ENCODE results near the gene FASN.

FASN gene

DNA sequence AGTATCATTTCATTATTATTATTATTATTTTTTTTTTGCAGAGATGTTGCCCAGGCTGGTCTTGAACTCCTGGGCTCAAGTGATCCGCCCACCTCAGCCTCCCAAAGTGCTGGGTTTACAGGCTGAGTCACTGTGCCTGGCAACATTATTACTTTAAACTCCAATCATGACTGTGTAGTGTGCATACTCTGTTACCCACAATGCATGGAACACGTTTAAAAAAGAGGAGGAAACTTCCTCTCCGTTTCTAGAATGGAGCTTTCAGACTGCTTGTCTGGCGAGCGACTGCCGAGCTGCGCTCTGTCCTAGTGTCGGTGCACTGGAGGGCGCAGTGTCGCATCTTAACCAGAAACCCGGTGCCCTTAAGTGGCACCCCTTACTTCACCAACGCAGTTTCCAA is 22.1 kb upstream of the FASN start:
- CTCF ChIA-PET = interaction anchor here (0.8 kb wide), 1 partner anchor 16 kb away, joined by 3 read pairs; no protein-coding TSS in a partner anchor
- no peak for DNase-seq (ENCODE audit: extremely low spot score)
- TF ChIP-seq TARDBP (IDR thresholded peaks at IDR 0.05) = no peak
- TF ChIP-seq BHLHE40 (IDR thresholded peaks at IDR 0.05; ENCODE audit: borderline replicate concordance) = no peak
- POLR2A ChIA-PET = no interaction called here

DNA sequence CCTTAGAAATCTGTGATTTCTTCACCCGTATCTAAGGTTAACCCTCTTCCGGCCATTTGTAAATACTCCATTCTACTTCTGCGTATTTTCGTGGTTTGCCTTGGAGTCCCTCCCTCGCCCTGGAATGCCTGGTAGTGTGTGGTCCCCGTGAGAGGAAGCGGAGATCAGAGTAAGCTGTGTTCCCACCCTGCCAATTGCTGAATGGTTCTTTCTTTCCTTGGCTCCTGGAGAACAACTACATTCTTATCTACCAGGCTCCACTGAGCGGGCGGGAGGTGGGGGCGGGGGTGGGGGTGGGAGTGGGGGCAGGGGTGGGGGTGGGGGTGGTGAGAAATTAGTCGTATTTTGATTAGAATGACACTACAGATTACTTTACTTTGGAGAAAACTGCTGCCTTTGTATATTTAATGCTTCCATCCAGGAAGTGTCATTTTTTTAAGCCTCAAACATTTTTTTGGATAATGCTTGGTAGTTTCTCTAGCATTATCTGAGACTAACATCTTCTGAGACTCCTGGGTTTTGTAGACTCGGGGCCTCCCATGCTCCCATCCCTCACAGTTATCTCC is 20.9 kb upstream of the FASN start:
- POLR2A ChIA-PET = no interaction called here
- TF ChIP-seq FOXM1 (IDR thresholded peaks at IDR 0.05; ENCODE audit: borderline replicate concordance) = no peak
- TF ChIP-seq BHLHE40 (IDR thresholded peaks at IDR 0.05; ENCODE audit: borderline replicate concordance) = no peak
- no peak for TF ChIP-seq LEF1 (IDR thresholded peaks at IDR 0.05; ENCODE audit: borderline replicate concordance)
- TF ChIP-seq SP1 (IDR thresholded peaks at IDR 0.05) = no peak
- no peak for TF ChIP-seq ZNF384 (IDR thresholded peaks at IDR 0.05)
- DNase-seq (ENCODE audit: extremely low spot score) = no peak
- CTCF ChIA-PET = no interaction called here

GRCh38 chr17:82118168-82118814 is 20.3 kb upstream of the FASN start:
- ChIA-PET POLR2A (no interaction called here), CTCF (no interaction called here)
- DNase-seq (ENCODE audit: extremely low spot score) = no peak
- TF ChIP-seq ZNF384 (IDR thresholded peaks at IDR 0.05) = no peak
- no peak for TF ChIP-seq ELF4 (IDR thresholded peaks at IDR 0.05)
- TF ChIP-seq SUZ12 (IDR thresholded peaks at IDR 0.05) = no peak
- TF ChIP-seq, protein P1, sequence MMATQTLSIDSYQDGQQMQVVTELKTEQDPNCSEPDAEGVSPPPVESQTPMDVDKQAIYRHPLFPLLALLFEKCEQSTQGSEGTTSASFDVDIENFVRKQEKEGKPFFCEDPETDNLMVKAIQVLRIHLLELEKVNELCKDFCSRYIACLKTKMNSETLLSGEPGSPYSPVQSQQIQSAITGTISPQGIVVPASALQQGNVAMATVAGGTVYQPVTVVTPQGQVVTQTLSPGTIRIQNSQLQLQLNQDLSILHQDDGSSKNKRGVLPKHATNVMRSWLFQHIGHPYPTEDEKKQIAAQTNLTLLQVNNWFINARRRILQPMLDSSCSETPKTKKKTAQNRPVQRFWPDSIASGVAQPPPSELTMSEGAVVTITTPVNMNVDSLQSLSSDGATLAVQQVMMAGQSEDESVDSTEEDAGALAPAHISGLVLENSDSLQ (IDR thresholded peaks at IDR 0.05) = no peak
- no peak for TF ChIP-seq ARNT (IDR thresholded peaks at IDR 0.05)
- TF ChIP-seq FOXA1 (IDR thresholded peaks at IDR 0.05) = no peak
- TF ChIP-seq CTBP1 (IDR thresholded peaks at IDR 0.05; ENCODE audit: borderline replicate concordance) = no peak
- TF ChIP-seq TARDBP (IDR thresholded peaks at IDR 0.05) = no peak
- TF ChIP-seq HDGF (IDR thresholded peaks at IDR 0.05; ENCODE audit: borderline replicate concordance) = no peak
- no peak for TF ChIP-seq NFRKB (IDR thresholded peaks at IDR 0.05)
- no peak for TF ChIP-seq BHLHE40 (IDR thresholded peaks at IDR 0.05; ENCODE audit: borderline replicate concordance)
- no peak for TF ChIP-seq FOXK2 (IDR thresholded peaks at IDR 0.05)
- no peak for TF ChIP-seq LEF1 (IDR thresholded peaks at IDR 0.05; ENCODE audit: borderline replicate concordance)
- TF ChIP-seq SP1 (IDR thresholded peaks at IDR 0.05) = no peak
- no peak for TF ChIP-seq FOXM1 (IDR thresholded peaks at IDR 0.05; ENCODE audit: borderline replicate concordance)
- no peak for TF ChIP-seq L3MBTL2 (conservative IDR thresholded peaks at IDR 0.05)

GRCh38 chr17:82117139-82118090 is 19.4 kb upstream of the FASN start:
- TF ChIP-seq FOXM1 (IDR thresholded peaks at IDR 0.05; ENCODE audit: borderline replicate concordance) = no peak
- no peak for TF ChIP-seq BHLHE40 (IDR thresholded peaks at IDR 0.05; ENCODE audit: borderline replicate concordance)
- TF ChIP-seq TARDBP (IDR thresholded peaks at IDR 0.05) = no peak
- TF ChIP-seq NFRKB (IDR thresholded peaks at IDR 0.05) = no peak
- ChIA-PET CTCF (no interaction called here), POLR2A (no interaction called here)
- no peak for DNase-seq (ENCODE audit: extremely low spot score)

GRCh38 chr17:82116246-82116645 is 18.2 kb upstream of the FASN start:
- DNase-seq (ENCODE audit: extremely low spot score) = no peak
- no peak for TF ChIP-seq SUZ12 (IDR thresholded peaks at IDR 0.05)
- TF ChIP-seq SP1 (IDR thresholded peaks at IDR 0.05) = no peak
- TF ChIP-seq HDGF (IDR thresholded peaks at IDR 0.05; ENCODE audit: borderline replicate concordance) = no peak
- no peak for TF ChIP-seq L3MBTL2 (conservative IDR thresholded peaks at IDR 0.05)
- no peak for TF ChIP-seq LEF1 (IDR thresholded peaks at IDR 0.05; ENCODE audit: borderline replicate concordance)
- TF ChIP-seq NFRKB (IDR thresholded peaks at IDR 0.05) = no peak
- TF ChIP-seq FOXA1 (IDR thresholded peaks at IDR 0.05) = no peak
- TF ChIP-seq CTBP1 (IDR thresholded peaks at IDR 0.05; ENCODE audit: borderline replicate concordance) = no peak
- no peak for TF ChIP-seq ZNF384 (IDR thresholded peaks at IDR 0.05)
- TF ChIP-seq FOXM1 (IDR thresholded peaks at IDR 0.05; ENCODE audit: borderline replicate concordance) = no peak
- no peak for TF ChIP-seq TARDBP (IDR thresholded peaks at IDR 0.05)
- TF ChIP-seq ARNT (IDR thresholded peaks at IDR 0.05) = no peak
- TF ChIP-seq BHLHE40 (IDR thresholded peaks at IDR 0.05; ENCODE audit: borderline replicate concordance) = no peak
- TF ChIP-seq, protein P1 (IDR thresholded peaks at IDR 0.05) = no peak
- POLR2A ChIA-PET = no interaction called here
- CTCF ChIA-PET = no interaction called here

DNA sequence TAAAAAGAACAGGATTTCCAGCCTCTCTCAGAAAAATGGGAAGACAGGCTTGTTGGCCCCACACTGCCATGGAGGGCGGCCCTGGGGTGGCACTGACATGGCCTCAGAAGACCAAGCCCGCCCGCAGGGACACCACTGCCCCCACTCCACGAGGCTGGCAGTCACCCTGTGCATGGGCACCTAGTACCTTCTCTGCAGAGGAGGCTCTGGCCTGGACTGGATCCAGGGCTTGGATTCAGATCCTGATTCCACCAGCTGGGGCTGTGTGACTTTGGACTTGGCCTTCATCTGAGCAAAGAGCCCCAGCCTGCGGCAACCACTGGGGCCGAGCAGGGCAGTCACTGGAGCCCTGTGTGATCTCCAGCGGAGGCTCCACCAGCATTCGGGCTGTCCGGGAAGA is 16.8 kb upstream of the FASN start:
- no peak for DNase-seq (ENCODE audit: extremely low spot score)
- ChIA-PET CTCF (no interaction called here), POLR2A (no interaction called here)
- TF ChIP-seq ARNT (IDR thresholded peaks at IDR 0.05) (no peak), HDGF (IDR thresholded peaks at IDR 0.05; ENCODE audit: borderline replicate concordance) (no peak), FOXM1 (IDR thresholded peaks at IDR 0.05; ENCODE audit: borderline replicate concordance) (no peak), SUZ12 (IDR thresholded peaks at IDR 0.05) (no peak), ELF4 (IDR thresholded peaks at IDR 0.05) (no peak), FOXA1 (IDR thresholded peaks at IDR 0.05) (no peak), SP1 (IDR thresholded peaks at IDR 0.05) (no peak), L3MBTL2 (conservative IDR thresholded peaks at IDR 0.05) (no peak), NFRKB (IDR thresholded peaks at IDR 0.05) (no peak), LEF1 (IDR thresholded peaks at IDR 0.05; ENCODE audit: borderline replicate concordance) (no peak), BHLHE40 (IDR thresholded peaks at IDR 0.05; ENCODE audit: borderline replicate concordance) (no peak)

Measured in HEK293T (cell line).